ENCODE data around the gene FIBP. TPM values are rescaled to one million over a fixed set of nuclear protein-coding genes. Genes with fewer than 3 reads are reported as not detected.
"Not testable (repeated sequence)": the region's sequence is repeated elsewhere in the genome, so short reads cannot be mapped to it uniquely, and the experiment has no call there.

The FIBP gene
- total and polyA plus RNA-seq, 9 donors = 47.1 to 63.8 (median 59.2) TPM

- Histone ChIP-seq H3K36me3 (ENCODE audit: control insufficient read depth, insufficient read depth, low read length) (peaks cover 58% of the 10 kb centered on the region), H3K9me3 (replicated peaks; ENCODE audit: control insufficient read depth, low read depth, low read length) (peaks cover 4% of the 10 kb centered on the region), H3K4me3 (ENCODE audit: low read length) (no peak overlapping the region), H3K27ac (ENCODE audit: low read length) (no peak overlapping the region), H3K4me1 (ENCODE audit: control insufficient read depth, insufficient read depth, low read length) (peaks cover 10% of the 10 kb centered on the region), H3K27me3 (ENCODE audit: control insufficient read depth, insufficient read depth, low read length) (no peaks in the 10 kb centered on the region)
- WGBS (ENCODE audit: insufficient coverage) = 90% methylated on average over 5 of the region's 6 CpGs
- DNase-seq = no peak
Measured at GRCh38 chr11:65853246-65853979, 34.9 kb downstream of the FIBP start.

DNA sequence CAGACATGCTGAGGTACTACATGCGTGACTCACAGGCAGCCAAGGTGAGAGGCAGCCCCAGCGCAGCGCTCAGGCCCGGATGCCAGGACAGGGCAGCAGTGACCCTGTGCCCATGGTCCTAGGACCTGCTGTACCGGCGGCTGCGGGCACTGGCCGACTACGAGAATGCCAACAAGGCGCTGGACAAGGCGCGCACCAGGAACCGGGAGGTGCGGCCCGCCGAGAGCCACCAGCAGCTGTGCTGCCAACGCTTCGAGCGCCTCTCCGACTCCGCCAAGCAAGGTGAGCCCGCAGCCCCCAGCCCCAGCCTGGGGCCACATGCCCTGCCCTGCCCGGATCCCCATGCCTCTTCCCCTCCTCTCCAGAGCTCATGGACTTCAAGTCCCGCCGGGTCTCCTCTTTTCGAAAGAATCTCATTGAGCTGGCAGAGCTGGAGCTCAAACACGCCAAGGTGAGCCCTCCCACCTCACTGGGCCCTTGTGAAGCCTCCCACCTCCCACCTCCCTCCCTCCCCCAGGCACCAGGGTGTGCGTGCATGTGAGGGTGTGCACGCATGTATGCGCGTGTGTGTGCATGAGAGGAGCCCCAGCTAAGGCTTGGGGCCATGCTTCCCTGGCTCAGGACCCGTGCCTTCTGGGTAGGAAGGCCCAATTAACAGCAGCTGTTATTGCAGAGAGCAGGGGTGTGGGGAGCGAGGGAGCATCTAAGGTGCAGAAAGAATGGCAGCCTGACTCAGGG, 35.6 kb downstream of the FIBP start:
- Histone ChIP-seq H3K36me3 (ENCODE audit: control insufficient read depth, insufficient read depth, low read length) (peaks cover 58% of the 10 kb centered on the region), H3K4me3 (ENCODE audit: low read length) (no peak overlapping the region), H3K4me1 (ENCODE audit: control insufficient read depth, insufficient read depth, low read length) (peaks cover 10% of the 10 kb centered on the region), H3K27ac (ENCODE audit: low read length) (no peak overlapping the region), H3K27me3 (ENCODE audit: control insufficient read depth, insufficient read depth, low read length) (no peaks in the 10 kb centered on the region), H3K9me3 (replicated peaks; ENCODE audit: control insufficient read depth, low read depth, low read length) (peaks cover 4% of the 10 kb centered on the region)
- peak; percentile 11 for DNase-seq
- whole genome bisulfite sequencing (ENCODE audit: insufficient coverage) = 92% methylated on average over 29 of the region's 33 CpGs

DNA sequence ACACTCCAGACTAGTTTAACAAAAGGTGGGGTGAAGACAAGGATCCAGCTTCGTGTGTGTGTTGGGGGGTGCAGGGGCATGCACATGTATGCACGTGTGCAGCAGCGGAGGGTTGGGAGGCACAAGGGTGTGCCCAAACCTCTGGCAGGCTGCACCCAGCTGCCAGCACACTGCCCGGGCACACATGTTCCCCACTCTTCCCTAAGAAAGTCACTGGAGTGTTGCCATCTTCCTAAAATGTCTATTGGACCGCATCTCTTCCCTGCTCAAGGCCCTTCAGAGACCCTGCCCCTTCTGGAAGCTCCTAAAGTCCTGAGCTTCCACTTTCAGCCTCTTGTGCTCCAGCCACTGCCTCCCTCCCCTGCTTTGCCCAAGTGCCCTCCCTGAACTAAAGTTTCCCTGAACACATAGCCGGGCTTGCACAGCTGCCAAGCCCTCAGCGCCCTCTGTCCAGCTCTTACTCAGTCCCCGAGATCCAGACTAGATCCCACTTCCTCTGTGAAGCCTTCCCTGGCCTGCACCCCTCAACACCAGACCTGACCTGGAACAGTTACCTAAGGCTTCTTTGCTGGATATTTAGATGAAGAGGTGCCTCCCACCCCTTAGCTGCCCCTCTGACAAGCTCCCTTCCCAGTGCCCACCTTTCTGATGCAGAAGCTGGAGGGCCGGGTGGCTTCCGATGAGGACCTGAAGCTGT, 36.3 kb downstream of the FIBP start:
- Histone ChIP-seq H3K36me3 (ENCODE audit: control insufficient read depth, insufficient read depth, low read length) (peaks cover 58% of the 10 kb centered on the region), H3K27ac (ENCODE audit: low read length) (no peak overlapping the region), H3K9me3 (replicated peaks; ENCODE audit: control insufficient read depth, low read depth, low read length) (peaks cover 4% of the 10 kb centered on the region), H3K4me1 (ENCODE audit: control insufficient read depth, insufficient read depth, low read length) (peaks cover 10% of the 10 kb centered on the region), H3K4me3 (ENCODE audit: low read length) (no peak overlapping the region), H3K27me3 (ENCODE audit: control insufficient read depth, insufficient read depth, low read length) (no peaks in the 10 kb centered on the region)
- peak; percentile 8 for DNase-seq
- WGBS (ENCODE audit: insufficient coverage) = 97% methylated on average over 5 of the region's 10 CpGs

GRCh38 chr11:65851083-65851579, 37.1 kb downstream of the FIBP start:
- no peak overlapping the region for H3K4me3 ChIP-seq (ENCODE audit: low read length)
- peaks cover 50% of the 10 kb centered on the region for H3K36me3 ChIP-seq (ENCODE audit: control insufficient read depth, insufficient read depth, low read length)
- 100% methylated on average over 1 of the region's 14 CpGs for WGBS (ENCODE audit: insufficient coverage)
- H3K27me3 ChIP-seq (ENCODE audit: control insufficient read depth, insufficient read depth, low read length) = no peaks in the 10 kb centered on the region
- peak; percentile 7 for DNase-seq
- H3K9me3 ChIP-seq (replicated peaks; ENCODE audit: control insufficient read depth, low read depth, low read length) = peaks cover 4% of the 10 kb centered on the region
- peaks cover 3% of the 10 kb centered on the region for H3K4me1 ChIP-seq (ENCODE audit: control insufficient read depth, insufficient read depth, low read length)
- H3K27ac ChIP-seq (ENCODE audit: low read length) = no peak overlapping the region

DNA sequence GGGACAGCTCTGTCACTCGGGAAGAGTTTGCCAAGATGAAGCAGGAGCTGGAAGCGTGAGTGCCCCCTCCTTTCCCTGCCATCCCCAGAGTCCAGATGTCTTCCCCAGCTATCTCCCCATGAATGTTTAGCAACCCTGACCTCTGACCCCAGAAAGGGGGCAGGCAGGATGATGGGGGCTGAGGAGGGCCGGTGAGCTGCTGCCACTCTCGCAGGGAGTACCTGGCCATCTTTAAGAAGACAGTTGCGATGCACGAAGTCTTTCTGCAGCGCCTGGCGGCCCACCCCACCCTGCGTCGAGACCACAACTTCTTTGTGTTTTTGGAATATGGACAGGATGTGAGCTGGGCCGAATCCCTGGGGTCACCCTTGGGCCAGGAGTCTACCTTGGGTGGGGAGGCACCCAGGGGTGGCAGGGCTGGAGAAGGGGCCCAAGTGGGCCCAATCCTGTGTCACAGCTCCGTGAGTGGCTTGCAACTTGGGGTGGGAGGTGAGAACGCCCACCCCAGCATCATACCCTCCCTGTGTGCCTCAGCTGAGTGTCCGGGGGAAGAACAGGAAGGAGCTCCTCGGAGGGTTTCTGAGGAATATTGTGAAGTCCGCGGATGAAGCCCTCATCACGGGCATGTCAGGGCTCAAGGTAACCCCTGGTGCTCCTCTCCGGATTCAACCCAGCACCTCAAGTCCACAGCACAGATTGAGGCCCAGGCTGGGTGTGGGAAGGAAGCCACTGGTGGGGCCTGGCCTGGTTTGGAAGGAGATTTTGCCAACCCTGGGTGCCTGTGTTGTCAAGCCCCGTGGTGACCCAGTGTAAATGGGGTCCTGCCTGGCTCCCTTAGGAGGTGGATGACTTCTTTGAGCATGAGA, 37.8 kb downstream of the FIBP start:
- Histone ChIP-seq H3K4me3 (ENCODE audit: low read length) (no peak overlapping the region), H3K27me3 (ENCODE audit: control insufficient read depth, insufficient read depth, low read length) (no peaks in the 10 kb centered on the region), H3K4me1 (ENCODE audit: control insufficient read depth, insufficient read depth, low read length) (no peaks in the 10 kb centered on the region), H3K36me3 (ENCODE audit: control insufficient read depth, insufficient read depth, low read length) (peaks cover 43% of the 10 kb centered on the region), H3K9me3 (replicated peaks; ENCODE audit: control insufficient read depth, low read depth, low read length) (peaks cover 4% of the 10 kb centered on the region), H3K27ac (ENCODE audit: low read length) (no peak overlapping the region)
- DNase-seq = peak; percentile 9
- 65% methylated on average over 14 of the region's 20 CpGs for WGBS (ENCODE audit: insufficient coverage)

- H3K4me3 ChIP-seq (ENCODE audit: low read length) = no peak overlapping the region
- H3K27me3 ChIP-seq (ENCODE audit: control insufficient read depth, insufficient read depth, low read length) = no peaks in the 10 kb centered on the region
- H3K4me1 ChIP-seq (ENCODE audit: control insufficient read depth, insufficient read depth, low read length) = no peaks in the 10 kb centered on the region
- no peak overlapping the region for H3K27ac ChIP-seq (ENCODE audit: low read length)
- H3K36me3 ChIP-seq (ENCODE audit: control insufficient read depth, insufficient read depth, low read length) = peaks cover 37% of the 10 kb centered on the region
- DNase-seq = peak; percentile 6
- WGBS (ENCODE audit: insufficient coverage) = 47% methylated on average over 13 of the region's 16 CpGs
- peaks cover 4% of the 10 kb centered on the region for H3K9me3 ChIP-seq (replicated peaks; ENCODE audit: control insufficient read depth, low read depth, low read length)
Measured at GRCh38 chr11:65849771-65850216, 38.5 kb downstream of the FIBP start.

DNA sequence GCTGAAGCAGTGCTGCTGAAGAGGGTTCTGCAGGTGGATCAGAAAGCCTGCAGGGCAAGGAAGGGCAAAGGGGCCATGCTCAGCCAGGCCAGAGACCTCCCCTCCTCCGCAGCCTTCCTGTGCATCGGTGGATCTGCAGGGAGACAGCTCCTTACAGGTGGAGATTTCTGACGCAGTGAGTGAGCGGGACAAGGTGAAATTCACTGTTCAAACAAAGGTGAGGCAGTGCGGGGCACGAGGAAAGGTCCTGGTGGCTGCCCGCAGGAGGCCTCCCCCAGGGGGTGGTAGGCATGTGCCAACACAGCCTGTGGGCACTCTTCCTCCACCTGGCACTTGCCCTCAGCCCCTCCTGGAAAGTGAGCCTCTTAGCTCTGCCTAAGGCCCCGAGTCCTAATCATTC, 38.9 kb downstream of the FIBP start:
- Histone ChIP-seq H3K9me3 (replicated peaks; ENCODE audit: control insufficient read depth, low read depth, low read length) (peaks cover 4% of the 10 kb centered on the region), H3K4me1 (ENCODE audit: control insufficient read depth, insufficient read depth, low read length) (no peaks in the 10 kb centered on the region), H3K36me3 (ENCODE audit: control insufficient read depth, insufficient read depth, low read length) (peaks cover 32% of the 10 kb centered on the region), H3K4me3 (ENCODE audit: low read length) (no peak overlapping the region), H3K27me3 (ENCODE audit: control insufficient read depth, insufficient read depth, low read length) (no peaks in the 10 kb centered on the region), H3K27ac (ENCODE audit: low read length) (no peak overlapping the region)
- whole genome bisulfite sequencing (ENCODE audit: insufficient coverage) = 77% methylated on average over 7 of the region's 8 CpGs
- DNase-seq = no peak

- H3K4me3 ChIP-seq (ENCODE audit: low read length); H3K27ac ChIP-seq (ENCODE audit: low read length); DNase-seq; H3K9me3 ChIP-seq (replicated peaks; ENCODE audit: control insufficient read depth, low read depth, low read length); H3K27me3 ChIP-seq (ENCODE audit: control insufficient read depth, insufficient read depth, low read length); H3K4me1 ChIP-seq (ENCODE audit: control insufficient read depth, insufficient read depth, low read length): not testable (repeated sequence)
- H3K36me3 ChIP-seq (ENCODE audit: control insufficient read depth, insufficient read depth, low read length) = peaks cover 26% of the 10 kb centered on the region
- WGBS (ENCODE audit: insufficient coverage) = 32% methylated on average over 3 of the region's 7 CpGs
Measured at GRCh38 chr11:65848693-65849092, 39.6 kb downstream of the FIBP start.

GRCh38 chr11:65847746-65848145, 40.5 kb downstream of the FIBP start:
- no peak overlapping the region for H3K27ac ChIP-seq (ENCODE audit: low read length)
- 66% methylated on average over 2 of the region's 3 CpGs for WGBS (ENCODE audit: insufficient coverage)
- H3K27me3 ChIP-seq (ENCODE audit: control insufficient read depth, insufficient read depth, low read length) = no peaks in the 10 kb centered on the region

More at GRCh38 chr11:65847746-65848145, 40.5 kb downstream of the FIBP start:
- H3K9me3 ChIP-seq (replicated peaks; ENCODE audit: control insufficient read depth, low read depth, low read length) = peaks cover 4% of the 10 kb centered on the region
- DNase-seq = no peak
- no peaks in the 10 kb centered on the region for H3K4me1 ChIP-seq (ENCODE audit: control insufficient read depth, insufficient read depth, low read length)
- no peak overlapping the region for H3K4me3 ChIP-seq (ENCODE audit: low read length)
- peaks cover 16% of the 10 kb centered on the region for H3K36me3 ChIP-seq (ENCODE audit: control insufficient read depth, insufficient read depth, low read length)
